Tibial nerve (tissue), 4 donors: ENCODE data around the gene ADRM1. TPM values are rescaled to one million over a fixed set of nuclear protein-coding genes. Genes with fewer than 3 reads are reported as not detected.

Experiments used
- DNase-seq, 2 donors: peaks; one replicate each; pipeline ENCODE4 v3.0.0-alpha.2; 2019; ENCODE audit warnings: low spot score in 2 of 2
- H3K27ac ChIP-seq, 4 donors: fragments of 200-600 bp; sonication (generic) in 3 of 4; one replicate each; pipeline ENCODE4 v1.5.1; 2017 to 2019; ENCODE audit warnings: mild to moderate bottlenecking in 1 of 4
- H3K27me3 ChIP-seq, 2 donors: fragments of 200-600 bp; sonication (generic) in 1 of 2; one replicate each; pipeline versions ENCODE4 v1.5.1 to v1.6.0; 2017 to 2019
- H3K36me3 ChIP-seq, 3 donors: fragments of 200-600 bp; sonication (generic); one replicate each; pipeline ENCODE4 v1.5.1; 2018 to 2019
- H3K4me1 ChIP-seq, 4 donors: fragments of 200-600 bp; sonication (generic) in 3 of 4; one replicate each; pipeline ENCODE4 v1.5.1; 2017 to 2019
- H3K4me3 ChIP-seq, 4 donors: fragments of 200-600 bp; sonication (generic) in 3 of 4; one replicate each; pipeline ENCODE4 v1.5.1; 2017 to 2019; ENCODE audit warnings: mild to moderate bottlenecking in 1 of 4, moderate library complexity in 1 of 4
- H3K9me3 ChIP-seq, 4 donors: fragments of 200-600 bp; sonication (generic) in 3 of 4; one replicate each; pipeline ENCODE4 v1.5.1; 2017 to 2019
- CTCF ChIP-seq, 5 experiments: fragments of 200-600 bp in 3 of 5; fragments of 450-650 bp in 2 of 5; sonication (generic) in 3 of 5; IDR thresholded peaks; one replicate each; pipeline ENCODE4 v1.5.1; 2016 to 2019; ENCODE audit warnings: antibody characterized with exemption in 5 of 5, mild to moderate bottlenecking in 3 of 5, moderate library complexity in 2 of 5
- EP300 ChIP-seq, 2 donors: sonication (generic); formaldehyde crosslinking; IDR thresholded peaks; one replicate each; pipeline ENCODE4 v1.6.1; 2017; ENCODE audit warnings: antibody characterized with exemption in 2 of 2, mild to moderate bottlenecking in 1 of 2
- POLR2A ChIP-seq, 2 donors: fragments of 450-650 bp; IDR thresholded peaks; one replicate each; pipeline ENCODE4 v1.6.1; 2017; ENCODE audit warnings: antibody characterized with exemption in 2 of 2, mild to moderate bottlenecking in 2 of 2, moderate library complexity in 2 of 2
- WGBS, 2 donors: methylation state at CpG; one replicate each; pipeline ENCODE4 v1.1.5; 2018; 5-methylcytosine and 5-hydroxymethylcytosine counted together
- total RNA-seq, 4 donors: library from RNA; depleted of rRNA; stranded (reverse); fragments of >200 nt; gene quantifications; one replicate each; pipeline ENCODE4 v1.1.0, GENCODE V29; 2016

ADRM1 gene
- total RNA-seq, 4 donors from 2014 or later, result 111 to 132 (median 129) TPM

GRCh38 chr20:62266340-62266739 is 36.5 kb upstream of the ADRM1 start:
- no peak overlapping the region for H3K4me3 ChIP-seq
- H3K27me3 ChIP-seq, result no peaks in the 10 kb centered on the region
- no peak for TF ChIP-seq CTCF (IDR thresholded peaks at IDR 0.05)
- no peak for TF ChIP-seq EP300 (IDR thresholded peaks at IDR 0.05)
- no peak for TF ChIP-seq POLR2A (IDR thresholded peaks at IDR 0.05)
- H3K4me1 ChIP-seq, result no peaks in the 10 kb centered on the region
- H3K27ac ChIP-seq, result no peak overlapping the region
- H3K9me3 ChIP-seq, result no peaks in the 10 kb centered on the region
- no peak for DNase-seq
- H3K36me3 ChIP-seq, result peaks cover 0 to 87% (median 9%) of the 10 kb centered on the region in 3 donors
- 92% methylated on average over 10 of the region's 10 CpGs for WGBS, 2 donors

- Histone ChIP-seq H3K36me3 (peaks cover 0 to 87% (median 9%) of the 10 kb centered on the region in 3 donors), H3K4me1 (no peaks in the 10 kb centered on the region), H3K4me3 (no peak overlapping the region), H3K27me3 (no peaks in the 10 kb centered on the region), H3K9me3 (no peaks in the 10 kb centered on the region), H3K27ac (no peak overlapping the region)
- DNase-seq, result no peak
- 93 to 95% methylated on average over 13 of the region's 13 CpGs for WGBS, 2 donors
- no peak for TF ChIP-seq CTCF (IDR thresholded peaks at IDR 0.05)
- TF ChIP-seq EP300 (IDR thresholded peaks at IDR 0.05), result no peak
- no peak for TF ChIP-seq POLR2A (IDR thresholded peaks at IDR 0.05)
Measured at GRCh38 chr20:62266851-62267250, 35.9 kb upstream of the ADRM1 start.

GRCh38 chr20:62267543-62267942 is 35.3 kb upstream of the ADRM1 start:
- 89% methylated on average over 10 of the region's 10 CpGs for WGBS, 2 donors
- H3K36me3 ChIP-seq, result peaks cover 0 to 87% (median 6%) of the 10 kb centered on the region in 3 donors
- H3K27me3 ChIP-seq, result no peaks in the 10 kb centered on the region
- no peak overlapping the region for H3K4me3 ChIP-seq
- no peaks in the 10 kb centered on the region for H3K9me3 ChIP-seq
- H3K27ac ChIP-seq, result no peak overlapping the region
- DNase-seq, result no peak
- TF ChIP-seq POLR2A (IDR thresholded peaks at IDR 0.05) (no peak), CTCF (IDR thresholded peaks at IDR 0.05) (no peak), EP300 (IDR thresholded peaks at IDR 0.05) (no peak)
- H3K4me1 ChIP-seq, result no peaks in the 10 kb centered on the region

GRCh38 chr20:62268228-62268900 is 34.4 kb upstream of the ADRM1 start:
- H3K27ac ChIP-seq, result no peak overlapping the region
- peaks cover 0 to 87% (median 4%) of the 10 kb centered on the region in 3 donors for H3K36me3 ChIP-seq
- no peaks in the 10 kb centered on the region for H3K27me3 ChIP-seq
- WGBS, 2 donors, result 82 to 84% methylated on average over 7 of the region's 7 CpGs
- no peak for DNase-seq
- H3K9me3 ChIP-seq, result no peaks in the 10 kb centered on the region
- H3K4me3 ChIP-seq, result no peak overlapping the region
- no peak for TF ChIP-seq CTCF (IDR thresholded peaks at IDR 0.05)
- TF ChIP-seq POLR2A (IDR thresholded peaks at IDR 0.05), result no peak
- TF ChIP-seq EP300 (IDR thresholded peaks at IDR 0.05), result no peak
- no peaks in the 10 kb centered on the region for H3K4me1 ChIP-seq

GRCh38 chr20:62269378-62269777 is 33.4 kb upstream of the ADRM1 start:
- Histone ChIP-seq H3K27ac (no peak overlapping the region), H3K4me3 (no peak overlapping the region), H3K27me3 (no peaks in the 10 kb centered on the region), H3K9me3 (no peaks in the 10 kb centered on the region), H3K4me1 (no peaks in the 10 kb centered on the region), H3K36me3 (peaks cover 0 to 87% (median 5%) of the 10 kb centered on the region in 3 donors)
- no peak for DNase-seq
- WGBS, 2 donors, result 77 to 87% methylated on average over 12 to 14 of the region's 14 CpGs
- no peak for TF ChIP-seq CTCF (IDR thresholded peaks at IDR 0.05)
- TF ChIP-seq POLR2A (IDR thresholded peaks at IDR 0.05), result no peak
- TF ChIP-seq EP300 (IDR thresholded peaks at IDR 0.05), result no peak
